H9 (cell line): ENCODE measurements around the gene PIEZO2. TPM values are rescaled to one million over a fixed set of nuclear protein-coding genes. Genes with fewer than 3 reads are reported as not detected.

ENCODE experiments used
- DNase-seq: peaks from one replicate; pipeline ENCODE4 v3.0.0-alpha.2; 2017
- H2AFZ ChIP-seq: one replicate; pipeline ENCODE4 v1.6.1; 2013; ENCODE audit warnings: mild to moderate bottlenecking, low read length, control low read depth, moderate library complexity
- H2AK5ac ChIP-seq: 2 replicates; pipeline ENCODE4 v1.6.1; 2013; ENCODE audit warnings: low read length, control low read depth, mixed read lengths; ENCODE audit not compliant: insufficient read length
- H2BK120ac ChIP-seq: one replicate; pipeline ENCODE4 v1.6.1; 2013; ENCODE audit warnings: low read depth, mild to moderate bottlenecking, low read length, control low read depth, inconsistent platforms; ENCODE audit not compliant: poor library complexity, severe bottlenecking
- H2BK12ac ChIP-seq: 2 replicates; pipeline ENCODE4 v1.6.1; 2013; ENCODE audit warnings: low read length, control low read depth, mixed read lengths, low read depth; ENCODE audit not compliant: insufficient read length
- H2BK15ac ChIP-seq: 2 replicates; pipeline ENCODE4 v1.6.1; 2013; ENCODE audit warnings: low read depth, low read length, control low read depth
- H2BK20ac ChIP-seq: one replicate; pipeline ENCODE4 v1.6.1; 2013; ENCODE audit warnings: low read depth, mild to moderate bottlenecking, low read length, control low read depth, inconsistent platforms; ENCODE audit not compliant: poor library complexity, severe bottlenecking
- H2BK5ac ChIP-seq: 2 replicates; pipeline ENCODE4 v1.6.1; 2013; ENCODE audit warnings: low read length, control low read depth, mixed read lengths; ENCODE audit not compliant: insufficient read length
- H3K14ac ChIP-seq: 2 replicates; pipeline ENCODE4 v1.6.1; 2013; ENCODE audit warnings: low read length, control low read depth; ENCODE audit not compliant: insufficient read depth
- H3K18ac ChIP-seq: 2 replicates; pipeline ENCODE4 v1.6.1; 2013; ENCODE audit warnings: low read depth, mild to moderate bottlenecking, mixed read lengths, low read length, control low read depth; ENCODE audit not compliant: insufficient read length
- H3K23ac ChIP-seq: 2 replicates; pipeline ENCODE4 v1.6.1; 2013; ENCODE audit warnings: low read length, control low read depth, mixed read lengths, low read depth; ENCODE audit not compliant: insufficient read length
- H3K23me2 ChIP-seq: 2 replicates; pipeline ENCODE4 v1.6.1; 2013; ENCODE audit warnings: low read depth, mild to moderate bottlenecking, mixed read lengths, low read length, control low read depth; ENCODE audit not compliant: insufficient read length, poor library complexity, severe bottlenecking
- H3K27ac ChIP-seq: 2 replicates; pipeline ENCODE4 v1.5.1; 2013; ENCODE audit warnings: low read length, control low read depth, mixed read lengths, low read depth; ENCODE audit not compliant: insufficient read length
- H3K27me3 ChIP-seq: 2 replicates; pipeline ENCODE4 v1.6.1; 2013; ENCODE audit warnings: low read length, control low read depth, inconsistent platforms; ENCODE audit not compliant: insufficient read depth
- H3K4ac ChIP-seq: 2 replicates; pipeline ENCODE4 v1.6.1; 2013; ENCODE audit warnings: low read depth, mild to moderate bottlenecking, control low read depth, inconsistent platforms, low read length, moderate library complexity
- H3K4me1 ChIP-seq: 2 replicates; pipeline ENCODE4 v1.6.1; 2013; ENCODE audit warnings: low read length, control low read depth, inconsistent platforms; ENCODE audit not compliant: insufficient read depth
- H3K4me2 ChIP-seq: 2 replicates; pipeline ENCODE4 v1.6.1; 2013; ENCODE audit warnings: low read length, control low read depth, mixed read lengths; ENCODE audit not compliant: insufficient read length, insufficient read depth
- H3K56ac ChIP-seq: 2 replicates; pipeline ENCODE4 v1.6.1; 2013; ENCODE audit warnings: low read depth, mild to moderate bottlenecking, mixed read lengths, low read length, control low read depth; ENCODE audit not compliant: insufficient read length
- H3K79me1 ChIP-seq: 2 replicates; pipeline ENCODE4 v1.6.1; 2013; ENCODE audit warnings: low read depth, mild to moderate bottlenecking, moderate library complexity, low read length, control low read depth, inconsistent platforms; ENCODE audit not compliant: insufficient read depth, poor library complexity, severe bottlenecking
- H3K79me2 ChIP-seq: 2 replicates; pipeline ENCODE4 v1.6.1; 2013; ENCODE audit warnings: low read length, control low read depth, inconsistent platforms; ENCODE audit not compliant: insufficient read depth
- H3K9ac ChIP-seq: 2 replicates; pipeline ENCODE4 v1.6.1; 2013; ENCODE audit warnings: low read length, control low read depth, mixed read lengths; ENCODE audit not compliant: insufficient read length; ENCODE audit errors: extremely low read depth
- H3K9me3 ChIP-seq: one replicate; pipeline ENCODE4 v1.6.1; 2013; ENCODE audit warnings: low read depth, low read length, inconsistent platforms; ENCODE audit not compliant: control insufficient read depth
- H3T11ph ChIP-seq: one replicate; pipeline ENCODE4 v1.6.1; 2013; ENCODE audit warnings: mild to moderate bottlenecking, low read length, control low read depth, inconsistent platforms
- H4K20me1 ChIP-seq: one replicate; pipeline ENCODE4 v1.6.1; 2013; ENCODE audit not compliant: control insufficient read depth, insufficient read length, insufficient read depth
- H4K5ac ChIP-seq: 2 replicates; pipeline ENCODE4 v1.6.1; 2013; ENCODE audit warnings: low read depth, mild to moderate bottlenecking, mixed read lengths, low read length, control low read depth; ENCODE audit not compliant: insufficient read length
- H4K8ac ChIP-seq: replicated peaks from 2 replicates; pipeline ENCODE4 v1.6.1; 2013; ENCODE audit warnings: low read length, control low read depth, mixed read lengths, low read depth; ENCODE audit not compliant: insufficient read length
- H4K91ac ChIP-seq: 2 replicates; pipeline ENCODE4 v1.6.1; 2013; ENCODE audit warnings: low read depth, mild to moderate bottlenecking, moderate library complexity, mixed read lengths, low read length, control low read depth; ENCODE audit not compliant: insufficient read length
- H3K27ac Mint-ChIP-seq, 3 experiments: 2 replicates in 2 of 3; 3 replicates in 1 of 3; pipeline ENCODE4 v1.8.0; 2020 to 2021; ENCODE audit warnings: mixed read lengths in 3 of 3, mild to moderate bottlenecking in 1 of 3, moderate library complexity in 1 of 3
- H3K27me3 Mint-ChIP-seq: 2 replicates; pipeline ENCODE4 v1.8.0; 2021; ENCODE audit warnings: low read depth, mild to moderate bottlenecking, moderate library complexity, mixed read lengths
- H3K36me3 Mint-ChIP-seq, 3 experiments: 2 replicates in 2 of 3; 3 replicates in 1 of 3; pipeline ENCODE4 v1.8.0; 2020 to 2021; ENCODE audit warnings: low read depth in 3 of 3, mixed read lengths in 3 of 3; ENCODE audit not compliant: insufficient read depth in 1 of 3
- H3K4me1 Mint-ChIP-seq, 2 experiments: 2 replicates each; pipeline ENCODE4 v1.8.0; 2020; ENCODE audit warnings: mixed read lengths in 2 of 2
- H3K4me3 Mint-ChIP-seq, 2 experiments: 2 replicates in 1 of 2; 3 replicates in 1 of 2; pipeline ENCODE4 v1.8.0; 2020 to 2021; ENCODE audit warnings: mild to moderate bottlenecking in 2 of 2, mixed read lengths in 2 of 2, moderate library complexity in 1 of 2
- H3K9me3 Mint-ChIP-seq, 2 experiments: 2 replicates in 1 of 2; 3 replicates in 1 of 2; pipeline ENCODE4 v1.8.0; 2020; ENCODE audit warnings: mild to moderate bottlenecking in 2 of 2, mixed read lengths in 2 of 2, moderate library complexity in 1 of 2
- WGBS: extraction: QIAGEN DNeasy Blood & Tissue Kit; methylation state at CpG from one replicate; pipeline ENCODE4 v1.1.7; 2013; ENCODE audit warnings: missing lambda C conversion rate, low lambda C conversion rate, mixed read lengths; ENCODE audit not compliant: insufficient read length; ENCODE audit errors: extremely low coverage; 5-methylcytosine and 5-hydroxymethylcytosine counted together
- total RNA-seq: library from RNA; stranded (reverse); gene quantifications from 2 replicates; pipeline ENCODE4 v1.2.1, GENCODE V29; 2021
- TF ChIP-seq, protein P1 (sequence below): fragments of 200-600 bp; sonication (generic); conservative IDR thresholded peaks from 3 replicates; pipeline ENCODE4 v1.8.0; 2021; ENCODE audit warnings: antibody characterized with exemption, mild to moderate bottlenecking

Gene PIEZO2
- total RNA-seq, 1 experiment from 2014 or later = 3.9 TPM

DNA sequence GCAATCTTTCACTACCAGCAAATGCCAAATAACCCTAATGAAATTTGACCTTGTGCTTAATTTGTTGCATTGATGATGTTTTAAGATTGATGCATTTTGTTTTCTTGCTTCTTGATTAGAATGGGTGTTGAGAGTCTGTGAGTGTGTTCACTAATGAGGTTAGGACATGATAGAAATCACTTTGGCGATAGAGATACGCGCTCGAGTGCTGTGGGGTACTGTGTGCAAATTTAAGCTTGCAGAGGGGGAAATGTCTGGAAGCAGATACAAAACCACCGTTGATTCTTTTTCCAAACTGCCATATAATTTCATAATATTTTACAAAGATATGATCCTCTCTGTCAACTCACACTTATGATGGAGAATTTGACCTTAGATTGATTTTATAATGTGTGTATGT, 200.9 kb downstream of the PIEZO2 start:
- DNase-seq = no peak
- H3T11ph ChIP-seq = no peak overlapping the region
- H3K27me3 Mint-ChIP-seq = no peaks in the 10 kb centered on the region
- no peak overlapping the region for H3K14ac ChIP-seq
- H2BK20ac ChIP-seq = no peak overlapping the region
- H3K9me3 ChIP-seq = peaks cover 6% of the 10 kb centered on the region
- no peak overlapping the region for H3K4me2 ChIP-seq
- no peak overlapping the region for H2AFZ ChIP-seq
- 0 out of 4 replicates have a peak, but pooled peaks cover 4 to 5% of the 10 kb centered on the region in 2 experiments for H3K4me1 Mint-ChIP-seq
- H3K56ac ChIP-seq = no peak overlapping the region
- H3K27ac ChIP-seq = no peak overlapping the region
- H3K79me1 ChIP-seq = no peaks in the 10 kb centered on the region
- no peak overlapping the region for H4K8ac ChIP-seq
- H3K27me3 ChIP-seq = no peaks in the 10 kb centered on the region
- no peaks in the 10 kb centered on the region for H4K20me1 ChIP-seq
- H3K4me1 ChIP-seq = no peaks in the 10 kb centered on the region
- peaks cover 34 to 37% of the 10 kb centered on the region in 2 experiments for H3K9me3 Mint-ChIP-seq
- H2BK15ac ChIP-seq = no peak overlapping the region
- H4K5ac ChIP-seq = no peak overlapping the region
- TF ChIP-seq, protein P1, sequence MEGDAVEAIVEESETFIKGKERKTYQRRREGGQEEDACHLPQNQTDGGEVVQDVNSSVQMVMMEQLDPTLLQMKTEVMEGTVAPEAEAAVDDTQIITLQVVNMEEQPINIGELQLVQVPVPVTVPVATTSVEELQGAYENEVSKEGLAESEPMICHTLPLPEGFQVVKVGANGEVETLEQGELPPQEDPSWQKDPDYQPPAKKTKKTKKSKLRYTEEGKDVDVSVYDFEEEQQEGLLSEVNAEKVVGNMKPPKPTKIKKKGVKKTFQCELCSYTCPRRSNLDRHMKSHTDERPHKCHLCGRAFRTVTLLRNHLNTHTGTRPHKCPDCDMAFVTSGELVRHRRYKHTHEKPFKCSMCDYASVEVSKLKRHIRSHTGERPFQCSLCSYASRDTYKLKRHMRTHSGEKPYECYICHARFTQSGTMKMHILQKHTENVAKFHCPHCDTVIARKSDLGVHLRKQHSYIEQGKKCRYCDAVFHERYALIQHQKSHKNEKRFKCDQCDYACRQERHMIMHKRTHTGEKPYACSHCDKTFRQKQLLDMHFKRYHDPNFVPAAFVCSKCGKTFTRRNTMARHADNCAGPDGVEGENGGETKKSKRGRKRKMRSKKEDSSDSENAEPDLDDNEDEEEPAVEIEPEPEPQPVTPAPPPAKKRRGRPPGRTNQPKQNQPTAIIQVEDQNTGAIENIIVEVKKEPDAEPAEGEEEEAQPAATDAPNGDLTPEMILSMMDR = no peak
- H4K91ac ChIP-seq = no peak overlapping the region
- peaks cover 23 to 35% (median 26%) of the 10 kb centered on the region in 3 experiments for H3K36me3 Mint-ChIP-seq
- no peak overlapping the region for H2BK12ac ChIP-seq
- H3K9ac ChIP-seq = no peak overlapping the region
- H3K18ac ChIP-seq = no peak overlapping the region
- no peak overlapping the region for H2BK5ac ChIP-seq
- H3K23me2 ChIP-seq = no peaks in the 10 kb centered on the region
- no peak overlapping the region for H2BK120ac ChIP-seq
- no peak overlapping the region for H3K4me3 Mint-ChIP-seq
- H3K79me2 ChIP-seq = no peaks in the 10 kb centered on the region
- H2AK5ac ChIP-seq = no peak overlapping the region
- no peak overlapping the region for H3K23ac ChIP-seq
- H3K4ac ChIP-seq = no peak overlapping the region
- H3K27ac Mint-ChIP-seq = no peak overlapping the region
- no CpG with 5 or more reads among the region's 5 CpGs for WGBS
